GM12891 (cell line): ENCODE data around the gene USP9X.
"Not testable (repeated sequence)": the region's sequence is repeated elsewhere in the genome, so short reads cannot be mapped to it uniquely, and the experiment has no call there.

Source experiments
- DNase-seq: peaks from one replicate; pipeline ENCODE4 v3.0.0; 2011; ENCODE audit warnings: low spot score; ENCODE audit not compliant: insufficient read length
- FAIRE-seq: peaks from 2 replicates; lab custom pipeline; 2011; peaks lifted over from hg19 to GRCh38; lab: Jason Lieb, UNC
- PAX5 ChIP-seq: IDR thresholded peaks from 2 replicates; pipeline ENCODE4 v1.6.1; 2011; ENCODE audit warnings: low read length, moderate library complexity, mild to moderate bottlenecking; ENCODE audit not compliant: insufficient read depth, severe bottlenecking
- POLR2A ChIP-seq: IDR thresholded peaks from 2 replicates; pipeline ENCODE4 v1.6.1; 2011; ENCODE audit warnings: low read depth, low read length, control low read depth
- POLR2AphosphoS5 ChIP-seq: IDR thresholded peaks from 2 replicates; pipeline ENCODE4 v1.6.1; 2011; ENCODE audit warnings: low read depth, low read length, control low read depth
- POU2F2 ChIP-seq: IDR thresholded peaks from 2 replicates; pipeline ENCODE4 v1.6.1; 2011; ENCODE audit warnings: low read depth, mild to moderate bottlenecking, control low read depth, low read length, moderate library complexity
- SPI1 ChIP-seq: IDR thresholded peaks from 2 replicates; pipeline ENCODE4 v1.6.1; 2011; ENCODE audit warnings: low read depth, low read length, control low read depth
- TAF1 ChIP-seq: IDR thresholded peaks from 2 replicates; pipeline ENCODE4 v1.6.1; 2011; ENCODE audit warnings: low read depth, low read length, control low read depth

The USP9X gene

GRCh38 chrX:41200785-41201184 is 115.5 kb downstream of the USP9X start:
- FAIRE-seq (no peak), DNase-seq (no peak)
- TF ChIP-seq PAX5 (no peak), SPI1 (no peak), TAF1 (no peak), POU2F2 (no peak), POLR2A (no peak), POLR2AphosphoS5 (no peak)

- TF ChIP-seq POLR2A (no peak), TAF1 (no peak), SPI1 (no peak), POU2F2 (no peak), POLR2AphosphoS5 (no peak), PAX5 (no peak)
- DNase-seq (no peak), FAIRE-seq (no peak)
These were observed 124.6 kb downstream of the USP9X start for GRCh38 chrX:41209853-41210252.

- no peak for FAIRE-seq
These were observed 139.4 kb downstream of the USP9X start for GRCh38 chrX:41224605-41225004.

GRCh38 chrX:41233988-41234387 is 148.7 kb downstream of the USP9X start:
- TF ChIP-seq SPI1 (no peak), POU2F2 (no peak), PAX5 (no peak)
- DNase-seq (no peak), FAIRE-seq (no peak)

More at GRCh38 chrX:41224605-41225004, 139.4 kb downstream of the USP9X start:
- DNase-seq: no peak
- no peak for TF ChIP-seq POLR2AphosphoS5
- no peak for TF ChIP-seq PAX5
- TF ChIP-seq POU2F2: no peak
- no peak for TF ChIP-seq SPI1
- no peak for TF ChIP-seq POLR2A
- no peak for TF ChIP-seq TAF1

- FAIRE-seq, DNase-seq: not testable (repeated sequence)
These were observed 149.2 kb downstream of the USP9X start for GRCh38 chrX:41234471-41234870.

- FAIRE-seq (no peak), DNase-seq (no peak)
- no peak for TF ChIP-seq PAX5
- TF ChIP-seq SPI1: peak; percentile 65
These were observed 149.7 kb downstream of the USP9X start for GRCh38 chrX:41234962-41235361.

GRCh38 chrX:41236629-41237028 is 151.4 kb downstream of the USP9X start:
- TF ChIP-seq SPI1 (peak; percentile 87), PAX5 (no peak), POLR2AphosphoS5 (no peak)
- FAIRE-seq: no peak

GRCh38 chrX:41240509-41240908 is 155.3 kb downstream of the USP9X start:
- FAIRE-seq (no peak), DNase-seq (no peak)
- TF ChIP-seq TAF1: no peak
- no peak for TF ChIP-seq POLR2AphosphoS5
- TF ChIP-seq POU2F2: no peak
- TF ChIP-seq SPI1: no peak
- no peak for TF ChIP-seq POLR2A
- no peak for TF ChIP-seq PAX5

More at GRCh38 chrX:41236629-41237028, 151.4 kb downstream of the USP9X start:
- peak; percentile 30 for DNase-seq

GRCh38 chrX:41241962-41242361 is 156.7 kb downstream of the USP9X start:
- no peak for DNase-seq
- TF ChIP-seq POLR2AphosphoS5: no peak
- no peak for TF ChIP-seq TAF1
- no peak for TF ChIP-seq POLR2A
- no peak for TF ChIP-seq PAX5
- FAIRE-seq: no peak

GRCh38 chrX:41245641-41246040 is 160.4 kb downstream of the USP9X start:
- no peak for FAIRE-seq
- no peak for DNase-seq
- no peak for TF ChIP-seq SPI1
- TF ChIP-seq TAF1: no peak
- TF ChIP-seq PAX5: no peak
- TF ChIP-seq POU2F2: no peak
- TF ChIP-seq POLR2AphosphoS5: no peak
- no peak for TF ChIP-seq POLR2A

GRCh38 chrX:41250867-41251266 is 165.6 kb downstream of the USP9X start:
- TF ChIP-seq PAX5 (no peak), POLR2A (no peak), POU2F2 (no peak), SPI1 (no peak)
- DNase-seq: no peak
- FAIRE-seq: no peak
